HG02571 (cell line): ENCODE data around the gene SCPEP1.

Source experiments
- ATAC-seq: cut with Tn5 transposase; IDR thresholded peaks from one replicate; pipeline ENCODE4 v1.9.1; 2021; ENCODE audit warnings: mild to moderate bottlenecking, moderate library complexity; ENCODE audit not compliant: unreplicated experiment

SCPEP1 gene

DNA sequence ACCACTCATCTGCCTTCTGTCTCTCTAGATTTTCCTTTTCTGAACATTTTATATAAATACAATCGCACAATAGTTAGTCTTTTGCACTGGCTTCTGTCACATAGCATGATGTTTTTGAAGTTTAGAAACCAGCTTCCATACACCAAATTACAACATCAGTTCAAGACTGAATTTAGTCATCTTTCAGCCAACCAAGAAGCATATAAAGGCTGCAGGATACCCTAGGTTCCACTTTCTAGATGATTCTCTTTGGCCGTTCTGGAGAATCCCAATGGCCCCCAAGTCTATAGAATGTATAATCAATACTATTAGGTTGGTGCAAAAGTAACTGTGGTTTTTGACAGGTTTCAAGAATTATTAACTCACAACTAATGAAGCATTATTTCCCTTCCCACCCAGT is 19.4 kb downstream of the SCPEP1 start:
- no peak for ATAC-seq

DNA sequence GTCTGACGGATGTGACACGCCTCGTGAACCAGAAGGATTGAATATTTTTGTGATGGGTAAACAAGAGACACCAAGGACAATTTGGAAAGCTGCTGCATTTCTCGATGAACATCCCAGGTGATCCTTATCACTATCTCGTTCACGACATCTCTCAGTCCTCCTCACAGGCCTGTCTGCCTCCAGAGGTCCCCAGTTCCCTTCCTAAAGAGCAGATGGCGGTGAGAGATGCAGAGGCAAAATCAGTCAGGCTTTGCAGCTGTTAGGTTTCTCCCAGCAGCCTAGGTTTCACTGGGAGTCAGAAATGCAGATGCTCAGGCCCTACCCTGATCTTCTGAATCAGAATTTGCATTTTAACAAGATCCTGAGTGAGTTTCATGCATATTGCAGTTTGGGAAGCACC is 23.6 kb downstream of the SCPEP1 start:
- ATAC-seq = no peak

DNA sequence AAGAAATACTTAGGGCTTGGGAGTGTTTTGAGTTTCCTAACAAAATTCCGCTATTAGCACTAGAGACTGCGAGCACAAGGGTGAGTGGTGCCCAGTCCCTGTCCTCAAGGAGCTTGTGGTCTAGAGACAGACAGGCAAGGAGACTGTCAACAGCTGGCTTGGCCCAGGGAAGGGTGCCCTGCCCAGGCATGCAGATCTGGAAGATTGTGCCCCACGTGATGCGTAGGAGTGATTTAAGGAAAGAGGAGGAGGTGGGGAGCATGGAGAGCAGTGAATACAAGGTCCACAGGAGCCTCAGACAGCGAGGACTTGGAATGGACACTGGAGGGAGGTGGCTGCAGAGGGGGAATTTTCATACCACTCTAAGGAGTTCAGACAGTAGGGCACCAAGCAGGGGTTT is 25.0 kb downstream of the SCPEP1 start:
- ATAC-seq = no peak

DNA sequence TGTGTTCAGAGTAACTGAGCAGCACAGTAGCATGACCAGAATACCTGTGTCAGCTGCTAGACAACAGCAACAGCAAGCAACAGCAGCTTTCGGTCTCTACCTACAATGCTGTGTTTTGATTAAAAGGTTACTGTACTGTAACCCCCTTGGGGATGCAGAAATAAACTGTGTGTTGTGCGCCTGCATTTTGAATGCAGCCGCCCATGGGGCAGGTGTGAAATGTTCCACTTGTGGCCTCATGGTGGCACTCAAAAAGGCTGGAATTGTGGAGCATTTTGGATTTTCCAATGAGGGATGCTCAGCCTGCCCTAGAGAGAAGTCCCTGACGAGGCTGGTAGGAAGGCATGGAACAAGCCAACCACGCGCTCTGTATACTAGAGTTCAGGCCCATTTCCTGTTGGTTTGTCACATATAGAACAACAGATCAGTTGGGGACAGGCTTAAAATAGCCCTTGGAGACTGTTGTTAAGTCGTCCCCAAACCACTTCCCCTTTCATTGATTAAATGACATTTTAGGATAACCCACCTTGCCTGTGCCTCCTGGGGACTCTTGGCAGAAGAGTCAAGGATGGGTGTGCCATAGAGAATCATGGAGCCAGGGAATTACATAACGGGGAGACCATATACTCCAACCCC is 27.1 kb downstream of the SCPEP1 start:
- peak; percentile 58 for ATAC-seq

DNA sequence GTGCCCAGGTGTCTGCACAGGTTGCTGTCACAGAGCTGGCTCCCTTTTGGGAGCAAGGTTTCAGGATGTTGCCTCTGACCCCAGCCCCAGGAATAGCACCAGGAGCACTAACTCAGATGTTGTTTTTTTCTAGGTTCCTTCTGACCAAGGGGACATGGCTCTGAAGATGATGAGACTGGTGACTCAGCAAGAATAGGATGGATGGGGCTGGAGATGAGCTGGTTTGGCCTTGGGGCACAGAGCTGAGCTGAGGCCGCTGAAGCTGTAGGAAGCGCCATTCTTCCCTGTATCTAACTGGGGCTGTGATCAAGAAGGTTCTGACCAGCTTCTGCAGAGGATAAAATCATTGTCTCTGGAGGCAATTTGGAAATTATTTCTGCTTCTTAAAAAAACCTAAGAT is 28.1 kb downstream of the SCPEP1 start:
- no peak for ATAC-seq

GRCh38 chr17:57008958-57009357 is 31.0 kb downstream of the SCPEP1 start:
- no peak for ATAC-seq

- ATAC-seq = no peak
Observed at GRCh38 chr17:57009737-57010445, 32.0 kb downstream of the SCPEP1 start.

DNA sequence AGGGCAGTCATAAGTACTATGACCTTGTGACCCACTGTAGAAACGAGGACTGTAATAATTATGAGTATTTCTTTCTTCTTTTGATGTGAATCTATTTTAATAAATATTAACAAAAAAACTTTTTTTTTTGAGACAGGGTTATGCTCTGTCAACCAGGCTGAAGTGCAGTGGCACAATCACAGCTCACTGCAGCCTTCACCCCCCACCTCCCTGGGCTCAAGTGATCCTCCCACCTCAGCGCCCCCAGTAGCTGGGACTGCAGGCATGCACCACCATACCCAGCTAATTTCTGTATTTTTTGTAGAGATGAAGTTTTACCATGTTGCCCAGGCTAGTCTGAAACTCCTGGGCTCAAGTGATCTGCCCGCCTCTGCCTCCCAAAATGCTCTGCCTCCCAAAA is 32.6 kb downstream of the SCPEP1 start:
- no peak for ATAC-seq

DNA sequence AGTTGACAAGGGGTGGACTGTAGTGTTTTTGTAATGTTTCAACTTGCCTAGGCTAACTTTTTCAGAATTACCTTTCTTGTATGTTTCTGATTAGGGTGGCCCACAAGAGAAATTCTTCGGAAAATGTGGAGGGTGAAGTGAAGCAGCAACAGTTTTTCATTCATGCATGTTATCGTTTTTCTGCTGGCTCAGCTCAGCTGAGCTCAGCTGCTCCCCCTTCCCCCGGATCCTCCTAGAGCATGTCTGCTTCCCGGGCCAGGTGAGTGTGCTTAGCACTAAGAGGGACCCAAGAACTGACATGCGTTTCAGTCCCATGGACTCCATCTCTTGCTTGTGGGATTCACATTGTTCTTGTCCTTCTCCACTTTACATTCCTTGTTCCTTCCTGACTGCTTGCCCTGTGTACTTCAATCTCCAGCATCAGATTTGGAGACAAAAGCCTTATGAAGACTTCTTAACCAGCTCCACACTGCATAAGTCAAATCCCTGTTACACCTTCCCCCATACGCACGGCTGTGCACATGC is 33.6 kb downstream of the SCPEP1 start:
- ATAC-seq = no peak

GRCh38 chr17:57016071-57016763 is 38.3 kb downstream of the SCPEP1 start:
- ATAC-seq = no peak

DNA sequence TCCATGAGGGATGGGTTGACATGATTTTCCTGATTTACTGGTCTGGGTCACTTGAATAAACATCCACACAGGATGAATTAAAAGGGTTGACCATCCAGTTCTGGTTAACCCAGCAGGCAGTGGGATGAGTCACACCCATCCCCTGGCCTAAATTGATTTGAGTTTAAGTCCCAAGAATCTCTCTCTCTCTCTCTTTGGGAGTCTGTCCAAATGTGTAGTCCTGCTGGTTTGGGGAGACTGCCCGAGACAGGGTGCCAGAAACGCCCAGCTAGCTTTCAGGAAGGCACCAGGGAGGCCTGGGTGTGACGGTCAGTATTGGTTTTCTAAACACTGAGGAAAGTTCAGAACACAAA is 38.8 kb downstream of the SCPEP1 start:
- no peak for ATAC-seq

GRCh38 chr17:57017625-57018024 is 39.7 kb downstream of the SCPEP1 start:
- no peak for ATAC-seq

DNA sequence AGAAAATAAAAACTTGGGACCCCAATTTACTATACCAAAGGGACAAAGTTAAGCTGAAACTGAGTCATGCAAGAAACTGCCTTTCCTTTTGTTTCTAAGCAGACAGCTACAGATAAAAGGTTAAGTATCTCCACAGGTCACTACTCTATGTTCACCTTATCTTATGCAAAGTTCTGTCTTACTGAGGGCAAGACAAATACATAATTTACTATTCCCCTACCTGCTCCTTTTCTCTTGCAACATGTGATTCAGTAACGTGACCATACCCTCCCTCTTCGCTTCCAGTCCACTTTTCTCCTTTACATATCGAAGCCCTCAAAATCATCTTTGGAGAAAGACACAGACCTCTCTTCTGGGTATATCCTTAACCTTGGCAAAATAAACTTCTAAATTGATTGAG is 42.3 kb downstream of the SCPEP1 start:
- no peak for ATAC-seq

DNA sequence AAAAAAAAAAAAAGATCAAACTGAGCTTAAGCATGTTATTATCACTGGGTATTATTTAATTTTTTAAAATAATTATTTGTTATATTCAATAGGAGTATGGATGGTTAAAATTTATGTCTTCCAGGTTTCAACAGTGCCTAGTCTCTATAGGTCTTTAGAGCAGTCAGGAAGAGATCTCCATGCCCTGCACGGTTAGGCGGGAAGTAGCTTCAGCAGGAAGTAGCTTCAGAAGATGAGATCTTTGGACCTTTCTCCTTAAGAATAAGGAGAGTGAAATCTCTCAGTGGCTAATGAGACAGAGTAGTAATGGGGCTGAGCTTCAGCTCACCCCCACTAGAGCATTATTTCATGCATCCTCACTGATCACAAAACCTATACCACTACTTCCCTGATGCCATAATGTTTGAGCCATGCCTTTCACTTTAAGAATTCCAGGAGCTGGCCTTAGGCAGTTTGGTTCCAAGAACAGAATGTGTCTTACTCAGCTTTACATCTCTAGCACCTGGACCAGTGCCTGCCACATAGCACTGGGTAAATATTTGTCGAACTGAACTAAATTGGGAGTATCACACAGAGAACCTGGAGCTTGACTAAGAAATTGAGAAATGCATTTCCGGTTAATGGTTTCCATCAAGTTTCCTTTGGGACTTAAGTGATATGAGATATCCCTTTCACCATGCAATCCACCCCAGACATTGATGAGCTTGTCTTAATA is 43.5 kb downstream of the SCPEP1 start:
- no peak for ATAC-seq

GRCh38 chr17:57025876-57026275 is 47.9 kb downstream of the SCPEP1 start:
- ATAC-seq = no peak

DNA sequence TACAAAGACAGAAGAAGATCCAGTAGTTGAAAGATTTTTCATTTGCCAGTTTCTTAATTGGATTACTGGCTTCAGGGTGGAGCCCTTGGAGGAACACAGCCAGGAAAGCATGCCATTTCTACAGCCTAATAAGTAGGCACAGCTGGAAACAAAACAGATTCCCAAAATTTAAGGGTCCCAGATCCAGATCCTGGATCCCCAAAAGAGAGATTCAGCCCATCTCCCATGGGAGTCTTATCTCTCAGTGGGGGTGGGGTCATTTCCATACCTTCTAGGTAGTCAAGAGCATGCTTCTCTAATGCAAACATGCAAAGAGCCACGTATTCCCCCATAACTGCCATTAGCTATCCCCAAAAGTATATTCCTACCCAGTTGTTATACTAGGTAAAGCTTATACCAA is 49.9 kb downstream of the SCPEP1 start:
- no peak for ATAC-seq

DNA sequence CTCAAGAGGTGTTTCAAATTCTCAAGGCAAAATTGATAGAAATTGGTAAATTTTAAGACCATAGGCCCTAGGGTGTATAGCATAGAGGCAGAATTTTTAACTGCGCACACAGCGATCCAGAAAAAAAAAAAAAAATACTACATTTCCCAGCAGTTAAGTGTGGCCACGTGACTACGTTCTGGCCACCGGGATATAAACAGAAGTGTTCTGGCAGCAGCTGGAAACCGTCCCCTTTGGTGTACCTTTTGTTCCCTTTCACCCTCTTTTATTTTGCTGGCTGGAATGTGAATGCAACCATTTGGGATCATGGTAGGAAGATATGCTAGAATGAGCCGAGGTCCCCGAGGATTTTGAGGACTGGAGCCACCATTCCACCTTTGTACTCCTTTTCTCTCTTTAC is 54.4 kb downstream of the SCPEP1 start:
- ATAC-seq = no peak

DNA sequence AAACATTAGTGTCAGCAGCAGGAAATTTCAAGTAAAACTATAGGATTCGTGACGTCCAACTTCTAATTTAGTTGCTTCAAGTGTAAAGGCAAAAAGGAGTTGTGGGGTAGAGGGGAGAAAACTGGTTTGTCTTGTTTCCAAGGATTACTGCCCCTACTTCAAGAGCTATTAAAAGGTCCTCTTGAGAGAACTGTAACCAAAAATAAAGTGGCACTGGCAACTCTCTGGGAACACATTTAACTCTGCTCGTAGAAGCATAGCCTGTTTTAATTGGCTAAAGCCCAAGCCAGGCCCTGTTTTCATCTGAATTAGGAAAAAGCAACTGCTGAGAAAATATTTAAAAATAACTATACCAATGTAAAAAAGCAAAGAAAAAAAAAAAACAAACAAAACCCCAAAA is 55.4 kb downstream of the SCPEP1 start:
- no peak for ATAC-seq

DNA sequence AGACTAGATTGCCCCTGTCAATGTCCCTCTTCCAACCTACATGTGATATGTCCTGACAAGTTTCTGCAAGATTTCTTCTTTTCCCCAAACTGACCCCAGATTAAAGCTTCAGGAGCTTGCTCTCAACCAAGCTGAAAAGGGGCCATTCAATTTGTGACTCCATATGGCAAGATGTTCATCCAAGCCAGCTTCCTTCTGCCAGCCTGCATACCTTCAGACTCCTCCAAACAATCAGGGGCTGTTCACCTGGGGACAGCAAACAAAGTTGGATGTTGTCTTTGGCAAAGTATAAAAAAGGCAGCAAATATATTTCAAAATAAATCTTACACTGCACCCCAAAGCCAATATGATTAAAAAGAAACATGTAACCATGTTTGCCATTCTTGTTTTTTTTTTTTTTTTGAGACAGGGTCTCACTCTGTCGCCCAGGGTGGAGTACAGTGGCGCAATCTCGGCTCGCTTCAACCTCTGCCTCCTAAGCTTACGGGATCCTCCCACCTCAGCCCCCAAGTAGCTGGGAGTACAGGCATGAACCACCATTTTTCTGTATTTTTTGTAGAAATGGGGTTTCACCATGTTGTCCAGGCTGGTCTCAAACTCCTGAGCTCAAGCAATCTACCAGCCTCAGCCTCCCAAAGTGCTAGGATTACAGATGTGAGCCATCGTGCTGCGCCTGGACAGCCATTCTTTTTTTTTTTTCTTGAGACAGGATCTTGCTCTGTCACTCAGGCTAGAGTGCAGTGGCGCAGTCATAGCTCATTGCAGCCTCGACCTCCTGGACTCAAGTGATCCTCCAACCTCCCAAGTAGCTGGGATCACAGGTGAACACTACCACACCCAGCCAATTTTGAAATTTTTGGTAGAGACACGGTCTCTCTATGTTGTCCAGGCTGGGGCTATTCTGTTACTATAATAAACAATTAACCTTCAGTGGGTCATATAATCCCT is 57.1 kb downstream of the SCPEP1 start:
- ATAC-seq = no peak

DNA sequence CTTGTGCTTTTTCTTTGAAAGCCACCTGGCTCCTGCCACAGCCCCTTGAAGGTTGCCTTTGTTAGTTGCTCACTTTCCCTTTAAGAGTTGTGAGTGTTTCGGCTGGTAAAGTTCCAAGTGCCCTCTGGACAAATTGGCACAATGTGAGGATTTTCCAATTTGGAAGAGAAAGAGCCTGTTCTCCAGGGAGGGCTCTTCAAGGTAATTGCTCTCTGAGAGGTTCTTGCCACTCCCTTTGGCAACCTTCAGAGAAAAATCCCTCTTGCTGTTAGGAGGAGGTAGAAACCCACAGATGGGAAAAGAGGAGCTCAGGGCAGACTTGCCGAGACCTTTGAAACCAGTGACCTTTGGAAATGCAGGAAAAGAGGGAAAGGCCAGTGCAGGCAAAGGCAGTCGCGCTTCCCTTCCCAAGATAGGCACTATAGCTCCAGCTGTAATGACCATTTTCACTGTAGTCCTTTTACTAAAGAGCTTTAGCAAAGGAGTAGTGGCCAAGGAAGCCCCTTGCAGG is 58.1 kb downstream of the SCPEP1 start:
- ATAC-seq = no peak
